Ectodermal cell (in vitro differentiated cells): ENCODE data around the gene MAN2B2.
A peak's percentile ranks its signal among the peaks of the same experiment; 100 is the strongest.

ENCODE experiments used
- H3K27ac ChIP-seq: 2 replicates; pipeline ENCODE4 v1.7.0; 2013; ENCODE audit warnings: mild to moderate bottlenecking, low read depth, low read length; ENCODE audit not compliant: insufficient read depth, poor library complexity, severe bottlenecking
- H3K27me3 ChIP-seq: 2 replicates; pipeline ENCODE4 v1.7.0; 2013; ENCODE audit warnings: mild to moderate bottlenecking, low read length; ENCODE audit not compliant: insufficient read depth, control insufficient read depth, poor library complexity, severe bottlenecking
- H3K36me3 ChIP-seq: one replicate; pipeline ENCODE4 v1.7.0; 2013; ENCODE audit warnings: low read length; ENCODE audit not compliant: control insufficient read depth, insufficient read depth
- H3K4me1 ChIP-seq: one replicate; pipeline ENCODE4 v1.7.0; 2013; ENCODE audit warnings: low read length; ENCODE audit not compliant: control insufficient read depth, insufficient read depth
- H3K4me3 ChIP-seq: 2 replicates; pipeline ENCODE4 v1.7.0; 2013; ENCODE audit warnings: low read depth, low read length, control low read depth; ENCODE audit not compliant: insufficient read depth
- H3K9me3 ChIP-seq: 2 replicates; pipeline ENCODE4 v1.7.0; 2013; ENCODE audit warnings: mild to moderate bottlenecking, low read length, moderate library complexity; ENCODE audit not compliant: control insufficient read depth
- WGBS, 2 experiments: methylation state at CpG; one replicate each; pipeline ENCODE4 v1.1.7; 2013; ENCODE audit warnings: missing lambda C conversion rate in 2 of 2; 5-methylcytosine and 5-hydroxymethylcytosine counted together

Gene MAN2B2

DNA sequence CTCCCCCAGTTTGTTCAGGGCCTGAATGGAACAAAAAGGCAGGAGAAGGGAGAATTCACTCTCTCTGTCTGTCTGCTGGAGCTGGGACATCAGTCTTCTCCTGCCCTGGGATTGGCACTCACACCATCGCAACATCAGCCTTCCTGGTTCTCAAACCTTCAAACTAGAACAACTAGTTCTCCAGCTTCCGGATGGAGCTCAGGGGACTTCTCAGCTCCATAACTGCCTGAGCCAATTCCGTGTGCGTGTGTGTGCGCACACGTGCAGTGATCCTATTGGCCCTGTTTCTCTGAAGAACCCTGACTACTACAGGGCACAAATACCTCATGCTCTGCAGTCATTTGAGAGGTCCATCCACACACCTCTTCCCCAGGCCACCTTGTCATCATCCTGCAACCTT lies 18.7 kb upstream of the MAN2B2 start:
- Histone ChIP-seq H3K9me3 (no peaks in the 10 kb centered on the region), H3K36me3 (no peaks in the 10 kb centered on the region), H3K27ac (no peak overlapping the region), H3K4me3 (no peak overlapping the region), H3K4me1 (no peaks in the 10 kb centered on the region), H3K27me3 (peaks cover 64% of the 10 kb centered on the region)
- 93% methylated on average over 6 of the region's 6 CpGs for WGBS, 2 experiments

DNA sequence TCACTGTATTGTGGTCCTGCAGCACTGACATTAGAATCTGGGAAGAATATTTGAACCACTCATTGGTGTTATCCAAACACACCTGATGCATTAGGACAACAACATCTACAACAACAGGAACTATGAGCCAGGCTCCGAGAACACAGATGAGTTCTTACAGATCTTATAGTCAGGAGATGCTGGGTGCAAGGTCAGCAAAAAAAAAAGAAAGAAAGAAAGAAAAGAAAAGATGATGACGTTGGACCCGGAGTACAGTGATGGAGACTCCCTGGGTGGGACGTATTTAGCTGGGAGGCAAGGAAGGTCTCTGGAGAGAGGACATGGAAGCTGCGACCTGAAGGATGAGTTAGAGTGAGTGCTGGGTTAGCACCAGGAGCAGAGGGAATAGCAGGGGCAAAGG lies 17.8 kb upstream of the MAN2B2 start:
- Histone ChIP-seq H3K4me3 (no peak overlapping the region), H3K36me3 (no peaks in the 10 kb centered on the region), H3K4me1 (no peaks in the 10 kb centered on the region), H3K27ac (no peak overlapping the region), H3K27me3 (peaks cover 69% of the 10 kb centered on the region), H3K9me3 (no peaks in the 10 kb centered on the region)
- 82 to 86% methylated on average over 5 of the region's 5 CpGs for WGBS, 2 experiments

DNA sequence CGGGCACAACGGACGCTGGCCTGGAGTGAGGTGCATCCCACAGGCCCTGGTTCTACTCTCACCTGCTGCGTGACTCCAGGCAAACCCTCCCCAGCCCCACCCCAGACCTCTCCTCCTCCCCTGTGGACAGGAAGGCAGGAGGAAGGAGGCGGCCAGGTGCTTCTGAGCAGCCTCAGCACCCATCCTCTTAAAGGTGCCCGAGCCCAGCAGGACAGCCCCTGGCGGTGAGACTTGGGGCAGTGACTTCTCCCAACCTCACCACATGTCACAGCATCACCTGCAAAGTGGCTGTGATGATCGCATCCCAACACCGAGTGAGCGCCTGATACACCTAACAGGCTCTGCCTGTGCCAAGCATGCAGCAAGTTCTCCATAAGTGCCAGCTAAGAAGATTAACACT lies 17.1 kb upstream of the MAN2B2 start:
- Histone ChIP-seq H3K9me3 (no peaks in the 10 kb centered on the region), H3K27me3 (peaks cover 75% of the 10 kb centered on the region), H3K27ac (no peak overlapping the region), H3K4me3 (no peak overlapping the region), H3K36me3 (no peaks in the 10 kb centered on the region), H3K4me1 (no peaks in the 10 kb centered on the region)
- 81 to 84% methylated on average over 10 of the region's 10 CpGs for WGBS, 2 experiments

DNA sequence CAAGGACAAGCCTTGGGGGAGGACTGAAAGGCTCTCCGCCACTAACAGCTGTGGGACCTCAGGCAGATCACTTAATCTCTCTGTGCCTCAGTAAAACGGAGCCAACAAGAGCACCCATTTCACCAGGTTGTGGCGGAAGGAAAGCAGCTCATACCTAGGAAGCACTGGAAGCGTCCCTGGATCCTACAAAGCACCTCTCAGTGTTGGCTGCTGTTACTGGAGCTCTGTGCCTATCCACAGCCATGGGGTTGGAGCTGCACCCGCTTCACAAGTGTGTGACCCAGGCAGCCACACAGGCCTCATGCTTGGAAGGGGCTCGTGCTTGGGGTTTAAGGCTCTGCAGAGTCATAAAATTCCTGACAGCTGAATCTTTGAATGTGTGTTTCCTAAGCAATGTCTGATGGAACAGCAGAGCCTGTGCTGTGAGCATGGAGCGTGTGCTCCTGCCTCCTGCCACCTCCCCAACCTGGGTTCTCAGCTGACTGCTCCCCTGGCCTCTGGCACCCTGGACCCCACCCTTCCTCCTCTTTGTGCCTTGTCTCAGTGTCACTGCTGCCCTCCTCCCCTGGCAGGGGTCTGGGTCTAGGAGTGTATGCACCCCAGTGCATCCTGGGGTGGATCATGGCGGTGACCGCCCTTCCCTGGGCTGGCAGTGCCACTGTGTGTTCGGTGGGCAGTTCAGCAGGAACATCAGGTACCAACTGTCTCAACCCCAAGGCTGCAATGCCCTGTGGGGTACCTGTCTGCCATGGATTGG lies 14.4 kb upstream of the MAN2B2 start:
- H3K27me3 ChIP-seq: peaks cover 97% of the 10 kb centered on the region
- H3K27ac ChIP-seq: no peak overlapping the region
- H3K4me1 ChIP-seq: peaks cover 5% of the 10 kb centered on the region
- H3K4me3 ChIP-seq: no peak overlapping the region
- no peaks in the 10 kb centered on the region for H3K9me3 ChIP-seq
- no peaks in the 10 kb centered on the region for H3K36me3 ChIP-seq
- WGBS, 2 experiments: 86 to 87% methylated on average over 10 of the region's 10 CpGs

DNA sequence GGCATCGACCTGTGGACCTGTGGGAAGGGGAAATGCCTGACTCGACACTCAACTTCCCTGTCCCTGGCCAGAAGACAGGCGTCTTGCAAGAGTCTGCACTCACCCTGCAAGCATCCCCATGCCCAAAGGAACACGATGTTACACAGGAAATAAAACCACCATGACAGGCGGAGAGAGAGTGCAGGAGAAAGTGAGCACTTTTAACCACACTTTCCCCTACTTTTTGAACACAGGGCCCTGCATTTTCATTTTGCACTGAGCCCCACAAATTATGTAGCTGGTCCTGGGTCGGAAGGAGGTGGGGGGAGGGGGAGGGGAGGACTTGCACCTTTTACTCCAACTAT lies 13.8 kb upstream of the MAN2B2 start:
- WGBS, 2 experiments: 58 to 60% methylated on average over 5 of the region's 6 CpGs
- H3K4me3 ChIP-seq: no peak overlapping the region
- peaks cover 98% of the 10 kb centered on the region for H3K27me3 ChIP-seq

DNA sequence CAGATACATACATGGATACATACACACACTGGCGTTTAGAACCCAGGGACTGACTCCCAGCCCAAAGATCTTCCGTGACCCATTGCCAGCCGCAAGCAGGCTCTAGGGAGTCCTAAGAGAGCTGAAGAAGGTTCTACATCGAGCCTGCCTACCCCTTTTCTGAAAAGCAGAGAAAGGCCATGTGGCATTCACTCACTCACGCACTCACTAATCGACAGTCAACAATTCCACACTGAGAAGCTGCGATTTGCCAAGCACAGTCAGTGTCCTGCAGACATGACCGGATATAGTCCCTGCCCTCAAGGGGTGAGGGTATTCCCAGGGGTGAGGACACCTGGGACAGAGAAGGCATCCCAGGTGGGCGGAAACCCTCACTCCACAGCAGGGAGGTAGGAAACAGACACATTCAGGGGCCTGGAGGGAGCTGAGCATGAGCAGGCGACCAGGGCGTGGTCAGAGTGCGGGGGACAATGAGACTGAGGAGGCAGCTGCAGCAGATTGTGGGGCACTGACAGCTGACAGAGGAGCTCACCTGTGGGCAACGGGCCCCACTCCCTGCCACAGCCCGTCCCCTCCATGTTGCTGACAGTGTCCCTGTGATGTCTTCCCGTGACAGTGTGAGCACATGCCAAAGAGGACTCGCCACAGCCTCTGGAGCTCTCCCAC lies 13.2 kb upstream of the MAN2B2 start:
- Histone ChIP-seq H3K36me3 (no peaks in the 10 kb centered on the region), H3K4me1 (peaks cover 5% of the 10 kb centered on the region), H3K4me3 (no peak overlapping the region), H3K27ac (no peak overlapping the region), H3K27me3 (peaks cover 98% of the 10 kb centered on the region), H3K9me3 (no peaks in the 10 kb centered on the region)
- WGBS, 2 experiments: 61 to 62% methylated on average over 16 of the region's 16 CpGs

More for the DNA sequence above, 13.8 kb upstream of the MAN2B2 start:
- Histone ChIP-seq H3K27ac (no peak overlapping the region), H3K36me3 (no peaks in the 10 kb centered on the region), H3K4me1 (peaks cover 5% of the 10 kb centered on the region), H3K9me3 (no peaks in the 10 kb centered on the region)

DNA sequence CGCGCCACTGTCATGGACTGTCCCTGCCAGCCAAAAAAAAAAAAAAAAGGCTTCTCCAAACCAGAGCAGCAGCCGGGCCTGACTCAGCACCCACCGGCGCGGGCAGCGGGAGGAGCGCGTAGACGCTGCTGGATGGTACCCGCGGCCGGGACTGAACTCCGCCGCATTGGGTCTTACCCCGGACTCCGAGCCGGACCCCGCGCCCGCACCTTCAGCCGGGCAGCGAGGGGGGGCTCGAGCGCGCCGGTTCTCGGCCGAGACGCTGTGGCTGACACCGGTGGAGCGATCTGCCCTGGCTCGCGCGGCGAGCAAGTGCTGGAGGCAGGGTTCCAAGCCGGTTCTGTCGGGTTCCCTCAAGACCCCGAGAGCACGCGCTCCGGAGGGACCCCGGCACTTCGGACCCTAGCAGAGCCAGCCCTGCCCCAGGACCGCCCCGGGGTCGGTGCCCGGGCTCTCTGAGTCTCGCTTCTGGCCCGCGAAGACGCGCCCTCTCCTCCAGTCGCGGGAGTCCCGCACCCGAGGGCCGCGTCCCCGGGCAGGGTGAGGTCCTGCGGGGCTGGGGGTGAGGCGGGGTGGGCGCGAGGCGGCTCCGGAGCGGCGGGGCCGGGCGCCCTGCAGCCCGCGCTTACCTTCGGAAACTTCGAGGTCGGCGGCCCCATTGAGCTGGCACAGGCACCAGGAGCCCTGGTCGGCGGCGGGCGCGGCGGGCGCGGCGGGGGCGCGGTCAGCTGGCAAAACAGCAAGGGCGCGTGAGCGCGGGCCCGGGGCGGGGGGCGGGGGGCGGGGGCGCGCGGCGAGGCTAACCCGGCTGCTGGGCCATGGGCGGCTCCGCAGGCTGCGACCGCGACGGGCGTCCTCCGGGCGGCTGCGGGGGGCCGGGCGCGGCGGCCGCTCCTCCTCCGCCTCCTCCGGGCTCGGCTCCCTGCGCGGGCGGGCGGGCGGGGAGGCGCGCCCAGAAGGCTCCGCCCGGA lies 11.8 kb upstream of the MAN2B2 start:
- peak overlapping the region; percentile 16 for H3K4me3 ChIP-seq
- H3K36me3 ChIP-seq: no peaks in the 10 kb centered on the region
- H3K4me1 ChIP-seq: peaks cover 5% of the 10 kb centered on the region
- no peak overlapping the region for H3K27ac ChIP-seq
- 1 to 2% methylated on average over 127 of the region's 127 CpGs for WGBS, 2 experiments
- peaks cover 84% of the 10 kb centered on the region for H3K27me3 ChIP-seq
- no peaks in the 10 kb centered on the region for H3K9me3 ChIP-seq

DNA sequence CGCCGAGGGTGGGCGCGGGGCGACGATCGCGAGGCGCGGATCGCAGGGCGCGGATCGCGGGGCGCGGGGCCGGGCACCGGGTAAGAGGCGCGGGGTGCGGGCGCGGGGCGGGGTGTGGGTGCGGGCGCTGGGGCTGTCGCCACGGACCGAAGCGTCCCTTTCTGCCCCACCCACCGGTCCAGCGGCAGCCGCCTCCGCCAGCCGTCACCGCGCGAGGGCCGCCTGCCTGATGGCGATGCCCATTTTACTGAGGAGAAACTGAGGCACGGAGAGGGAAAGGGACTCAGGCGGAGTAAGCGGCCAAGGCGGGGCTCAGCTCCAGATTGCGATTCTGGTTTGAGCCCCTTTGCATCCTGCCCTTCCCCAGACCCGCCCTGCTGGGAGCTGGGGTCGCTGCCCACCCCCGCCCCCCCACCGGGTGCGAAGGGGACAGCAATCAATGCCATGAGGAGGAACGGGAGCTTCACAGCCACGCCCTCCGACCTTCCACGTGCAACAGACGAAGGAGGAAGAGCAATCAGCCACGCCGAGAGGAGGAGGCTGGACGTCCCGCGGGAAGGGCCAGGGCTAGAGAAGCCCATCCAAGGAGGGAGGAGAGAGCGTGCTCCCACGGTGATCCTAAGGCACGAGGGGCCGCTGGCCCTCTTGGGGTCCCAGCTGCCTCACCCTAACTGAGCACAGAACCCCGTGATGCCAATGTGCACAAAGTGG lies 10.9 kb upstream of the MAN2B2 start:
- Histone ChIP-seq H3K4me3 (peak overlapping the region; percentile 13), H3K27me3 (peaks cover 76% of the 10 kb centered on the region), H3K9me3 (no peaks in the 10 kb centered on the region), H3K36me3 (no peaks in the 10 kb centered on the region), H3K4me1 (peaks cover 5% of the 10 kb centered on the region), H3K27ac (no peak overlapping the region)
- WGBS, 2 experiments: 11% methylated on average over 66 of the region's 66 CpGs

DNA sequence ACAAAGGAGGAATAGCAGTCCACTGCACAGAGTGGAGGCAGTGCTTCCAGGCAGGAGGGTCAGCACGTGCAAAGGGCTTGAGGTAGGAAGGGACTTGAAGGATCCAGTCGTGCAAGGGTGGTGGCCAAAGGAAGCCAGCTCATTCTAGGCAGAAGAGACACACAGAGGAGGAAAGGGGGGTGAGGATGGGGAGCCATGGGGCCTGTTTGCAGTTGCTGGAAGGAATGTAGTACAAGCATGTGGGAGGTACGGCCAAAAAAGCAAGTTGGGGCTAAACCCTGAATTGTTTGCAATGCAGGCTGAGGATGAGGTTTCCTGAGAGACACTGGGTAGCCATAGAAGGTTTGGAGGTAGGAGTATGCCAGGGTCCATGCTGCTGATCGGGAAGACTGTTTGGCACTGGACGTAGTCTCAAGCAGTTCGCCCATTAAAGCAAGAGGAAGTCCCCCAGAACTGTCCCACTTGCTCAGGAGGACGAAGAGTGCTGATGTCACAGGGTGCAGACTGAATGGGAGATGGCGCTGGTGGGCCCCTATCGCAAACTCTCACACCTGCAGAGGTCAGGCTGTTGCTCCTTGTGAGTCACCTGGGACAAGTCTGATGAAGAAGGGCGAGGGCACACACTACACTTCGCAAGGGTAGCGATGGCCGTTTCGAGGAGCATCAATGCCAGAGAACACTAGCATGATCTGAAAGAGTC lies 9.1 kb upstream of the MAN2B2 start:
- Histone ChIP-seq H3K27me3 (peaks cover 58% of the 10 kb centered on the region), H3K4me3 (no peak overlapping the region), H3K4me1 (peaks cover 5% of the 10 kb centered on the region), H3K36me3 (no peaks in the 10 kb centered on the region), H3K27ac (no peak overlapping the region), H3K9me3 (no peaks in the 10 kb centered on the region)
- 80 to 85% methylated on average over 14 of the region's 14 CpGs for WGBS, 2 experiments
